Measurements from ENCODE around the gene BABAM2. TPM values are rescaled to one million over a fixed set of nuclear protein-coding genes. Genes with fewer than 3 reads are reported as not detected.

The BABAM2 gene
- total RNA-seq, 1 experiment from 2014 or later = 46.1 TPM

DNA sequence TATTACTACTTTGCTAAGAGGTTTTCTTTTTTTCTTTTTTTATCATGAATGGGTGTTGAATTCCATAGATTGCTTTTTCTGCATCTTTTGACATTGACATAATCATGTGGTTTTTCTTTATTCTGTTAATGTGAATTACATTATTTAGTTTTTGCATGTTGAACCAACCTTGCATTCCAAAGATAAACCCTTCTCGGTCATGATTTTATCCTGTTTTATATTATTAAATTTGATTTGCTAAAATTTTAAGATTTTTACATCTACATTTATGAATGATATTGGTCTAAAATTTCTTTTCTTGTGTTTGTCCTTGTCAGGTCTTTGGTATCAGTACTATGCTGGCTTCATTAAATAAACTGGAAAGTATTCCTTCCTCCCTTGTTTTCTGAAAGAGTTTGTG lies 414.7 kb downstream of the BABAM2 start:
- no TSS peak for BruUV-seq (replicated peaks)
- no peak overlapping the region for H3K4me2 ChIP-seq
- CTCF ChIA-PET = no interaction called here
- no peaks in the 10 kb centered on the region for H3K36me3 ChIP-seq (ENCODE audit: low read depth)
- no peaks in the 10 kb centered on the region for H3K4me1 ChIP-seq (replicated peaks; ENCODE audit: insufficient read depth)
- no peaks in the 10 kb centered on the region for H3K9me2 ChIP-seq (ENCODE audit: insufficient read depth)
- H4K20me1 ChIP-seq (ENCODE audit: insufficient read depth) = no peaks in the 10 kb centered on the region
- no peaks in the 10 kb centered on the region for H3K79me2 ChIP-seq (ENCODE audit: low read depth)
- no peak for DNase-seq
- H3K27me3 ChIP-seq (ENCODE audit: insufficient read depth, low read depth) = no peaks in the 10 kb centered on the region
- H2AFZ ChIP-seq = no peak overlapping the region
- POLR2A ChIA-PET (ENCODE audit: unreplicated experiment) = interaction anchor here (0.6 kb wide), 1 partner anchor 98 kb away, joined by 8 read pairs; no protein-coding TSS in a partner anchor
- H3K9me3 ChIP-seq (ENCODE audit: insufficient read depth, low read depth) = peaks cover 13% of the 10 kb centered on the region
- H3F3A ChIP-seq (ENCODE audit: insufficient read depth, low read depth) = 0 out of 2 replicates have a peak, but pooled peaks cover 4% of the 10 kb centered on the region
- intact Hi-C loops (cut with micrococcal nuclease; ENCODE audit: unreplicated experiment) = no loop called here
- H3K4me3 ChIP-seq = no peak overlapping the region
- H3K27ac ChIP-seq = no peak overlapping the region
- TF ChIP-seq EZH2 (IDR thresholded peaks at IDR 0.05; ENCODE audit: low read depth) = no peak
- TF ChIP-seq, protein P1, sequence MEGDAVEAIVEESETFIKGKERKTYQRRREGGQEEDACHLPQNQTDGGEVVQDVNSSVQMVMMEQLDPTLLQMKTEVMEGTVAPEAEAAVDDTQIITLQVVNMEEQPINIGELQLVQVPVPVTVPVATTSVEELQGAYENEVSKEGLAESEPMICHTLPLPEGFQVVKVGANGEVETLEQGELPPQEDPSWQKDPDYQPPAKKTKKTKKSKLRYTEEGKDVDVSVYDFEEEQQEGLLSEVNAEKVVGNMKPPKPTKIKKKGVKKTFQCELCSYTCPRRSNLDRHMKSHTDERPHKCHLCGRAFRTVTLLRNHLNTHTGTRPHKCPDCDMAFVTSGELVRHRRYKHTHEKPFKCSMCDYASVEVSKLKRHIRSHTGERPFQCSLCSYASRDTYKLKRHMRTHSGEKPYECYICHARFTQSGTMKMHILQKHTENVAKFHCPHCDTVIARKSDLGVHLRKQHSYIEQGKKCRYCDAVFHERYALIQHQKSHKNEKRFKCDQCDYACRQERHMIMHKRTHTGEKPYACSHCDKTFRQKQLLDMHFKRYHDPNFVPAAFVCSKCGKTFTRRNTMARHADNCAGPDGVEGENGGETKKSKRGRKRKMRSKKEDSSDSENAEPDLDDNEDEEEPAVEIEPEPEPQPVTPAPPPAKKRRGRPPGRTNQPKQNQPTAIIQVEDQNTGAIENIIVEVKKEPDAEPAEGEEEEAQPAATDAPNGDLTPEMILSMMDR (conservative IDR thresholded peaks at IDR 0.05) = no peak

DNA sequence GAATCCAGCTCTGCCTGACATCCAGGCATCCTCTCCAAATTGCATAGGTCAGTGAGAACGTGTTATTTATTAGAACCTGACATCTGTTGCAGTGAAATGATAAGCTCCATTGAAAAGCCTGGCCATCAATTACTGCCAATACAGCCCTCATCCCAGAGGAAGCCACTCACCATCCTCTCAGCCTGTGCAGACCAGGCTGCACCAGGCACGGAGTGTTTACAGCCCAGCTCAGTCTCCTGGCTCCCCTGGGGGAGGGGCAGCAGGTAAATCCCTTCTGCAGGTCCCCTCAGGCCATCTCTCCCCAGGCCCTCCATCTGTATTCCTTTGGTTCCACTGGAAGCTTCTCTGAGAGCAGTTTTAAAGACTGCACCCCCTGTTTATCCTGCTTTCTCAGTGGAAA lies 419.6 kb downstream of the BABAM2 start:
- TF ChIP-seq, protein P1 (conservative IDR thresholded peaks at IDR 0.05) = no peak
- TF ChIP-seq EZH2 (IDR thresholded peaks at IDR 0.05; ENCODE audit: low read depth) = no peak
- intact Hi-C loops (cut with micrococcal nuclease; ENCODE audit: unreplicated experiment) = no loop called here
- POLR2A ChIA-PET (ENCODE audit: unreplicated experiment) = no interaction called here

DNA sequence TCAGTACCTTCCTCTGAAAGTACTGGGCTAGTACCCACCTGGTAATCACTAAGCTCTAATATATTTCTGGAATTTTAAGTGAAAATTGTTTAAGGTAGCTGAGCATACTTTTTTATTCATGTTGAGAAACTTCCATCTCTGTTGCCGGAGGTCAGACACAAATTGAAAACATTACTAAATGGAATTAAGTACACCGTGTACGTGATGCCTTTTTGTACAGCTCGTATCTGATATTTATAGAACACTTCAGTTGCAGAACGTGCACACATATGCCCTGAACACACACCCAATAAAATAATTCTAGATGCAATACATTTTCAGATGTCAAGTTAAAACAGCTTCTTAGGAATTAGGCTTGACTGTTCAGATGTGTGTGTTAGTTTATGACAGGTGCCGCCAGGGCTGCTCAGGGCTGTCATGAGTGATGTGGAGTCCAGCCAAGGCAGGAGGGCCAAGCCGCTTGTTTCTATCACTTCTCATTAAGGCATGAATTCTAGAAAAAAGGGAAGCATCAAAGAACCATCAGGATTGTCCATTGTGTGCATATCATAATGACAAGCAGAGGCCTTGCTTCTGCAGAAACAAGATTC lies 421.2 kb downstream of the BABAM2 start:
- Histone ChIP-seq H3K36me3 (ENCODE audit: low read depth) (no peaks in the 10 kb centered on the region), H3K4me1 (replicated peaks; ENCODE audit: insufficient read depth) (0 out of 2 replicates have a peak, but pooled peaks cover 4% of the 10 kb centered on the region), H4K20me1 (ENCODE audit: insufficient read depth) (no peaks in the 10 kb centered on the region), H3K9me2 (ENCODE audit: insufficient read depth) (no peaks in the 10 kb centered on the region), H3K79me2 (ENCODE audit: low read depth) (no peaks in the 10 kb centered on the region), H3K4me2 (no peak overlapping the region), H3F3A (ENCODE audit: insufficient read depth, low read depth) (0 out of 2 replicates have a peak, but pooled peaks cover 4% of the 10 kb centered on the region), H3K4me3 (no peak overlapping the region), H3K9me3 (ENCODE audit: insufficient read depth, low read depth) (no peaks in the 10 kb centered on the region), H2AFZ (no peak overlapping the region), H3K27me3 (ENCODE audit: insufficient read depth, low read depth) (no peaks in the 10 kb centered on the region), H3K27ac (no peak overlapping the region)
- CTCF ChIA-PET = no interaction called here
- POLR2A ChIA-PET (ENCODE audit: unreplicated experiment) = no interaction called here
- BruUV-seq (replicated peaks) = no TSS peak
- no peak for TF ChIP-seq EZH2 (IDR thresholded peaks at IDR 0.05; ENCODE audit: low read depth)
- TF ChIP-seq, protein P1 (conservative IDR thresholded peaks at IDR 0.05) = no peak
- DNase-seq = no peak
- intact Hi-C loops (cut with micrococcal nuclease; ENCODE audit: unreplicated experiment) = no loop called here

More for the DNA sequence above, 419.6 kb downstream of the BABAM2 start:
- H3F3A ChIP-seq (ENCODE audit: insufficient read depth, low read depth) = 0 out of 2 replicates have a peak, but pooled peaks cover 4% of the 10 kb centered on the region
- no peak overlapping the region for H3K4me3 ChIP-seq
- no TSS peak for BruUV-seq (replicated peaks)
- H3K36me3 ChIP-seq (ENCODE audit: low read depth) = no peaks in the 10 kb centered on the region
- DNase-seq = no peak
- H3K4me2 ChIP-seq = no peak overlapping the region
- H2AFZ ChIP-seq = no peak overlapping the region
- CTCF ChIA-PET = no interaction called here
- H3K27me3 ChIP-seq (ENCODE audit: insufficient read depth, low read depth) = no peaks in the 10 kb centered on the region
- no peaks in the 10 kb centered on the region for H3K79me2 ChIP-seq (ENCODE audit: low read depth)
- no peaks in the 10 kb centered on the region for H3K9me2 ChIP-seq (ENCODE audit: insufficient read depth)
- H3K9me3 ChIP-seq (ENCODE audit: insufficient read depth, low read depth) = peaks cover 7% of the 10 kb centered on the region; the same call in 1 of the 2 replicates
- H4K20me1 ChIP-seq (ENCODE audit: insufficient read depth) = no peaks in the 10 kb centered on the region
- H3K27ac ChIP-seq = no peak overlapping the region
- 0 out of 2 replicates have a peak, but pooled peaks cover 4% of the 10 kb centered on the region for H3K4me1 ChIP-seq (replicated peaks; ENCODE audit: insufficient read depth)
